ENCODE measurements around the gene COQ9.

Gene COQ9

DNA sequence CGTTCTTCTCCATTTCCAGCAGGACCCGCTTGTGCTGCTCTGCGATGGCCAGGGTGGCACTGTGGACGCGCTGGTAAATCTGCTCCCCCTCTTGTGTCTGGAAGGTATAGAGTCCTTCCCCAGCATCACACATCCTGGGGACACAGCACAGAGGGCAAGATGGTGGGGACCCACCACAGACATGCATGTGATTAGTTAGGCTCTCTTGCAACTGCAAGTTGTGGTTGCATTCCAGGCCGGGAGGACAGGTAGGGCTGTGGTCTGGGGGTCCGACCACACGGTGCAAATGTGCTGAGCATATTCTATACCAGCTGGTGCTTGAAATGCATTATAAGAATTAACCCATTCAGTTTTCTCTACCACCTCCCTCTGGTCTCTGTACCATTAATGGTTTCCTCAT lies 26.6 kb downstream of the COQ9 start:
- peaks cover 0 to 62% of the 10 kb centered on the region in 2 experiments; a peak in 1 of 3 replicates for H3K36me3 ChIP-seq (ENCODE audit: control insufficient read depth in 2 of 2, insufficient read depth in 1 of 2, low read length in 2 of 2)
- no peaks in the 10 kb centered on the region for H3K9me3 ChIP-seq (ENCODE audit: control insufficient read depth, insufficient read depth, low read depth, low read length)
- TF ChIP-seq ZNF24 (tag by site-specific recombination; IDR thresholded peaks at IDR 0.05) (no peak), ZNF768 (tag by site-specific recombination; IDR thresholded peaks at IDR 0.05) (no peak), WT1 (tag by site-specific recombination; IDR thresholded peaks at IDR 0.05) (no peak), KLF8 (tag by site-specific recombination; IDR thresholded peaks at IDR 0.05) (no peak), MZF1 (tag by site-specific recombination; IDR thresholded peaks at IDR 0.05; ENCODE audit: borderline replicate concordance) (no peak), ZNF626 (tag by site-specific recombination; IDR thresholded peaks at IDR 0.05) (no peak), ZNF146 (tag by site-specific recombination; IDR thresholded peaks at IDR 0.05) (no peak), ZNF292 (tag by site-specific recombination; IDR thresholded peaks at IDR 0.05; ENCODE audit: borderline replicate concordance, low read depth) (no peak), ZSCAN30 (tag by site-specific recombination; IDR thresholded peaks at IDR 0.05) (no peak), GLI2 (tag by site-specific recombination; IDR thresholded peaks at IDR 0.05; ENCODE audit: borderline replicate concordance, low read depth) (no peak), ZBTB17 (tag by site-specific recombination; IDR thresholded peaks at IDR 0.05) (no peak), ZNF175 (tag by site-specific recombination; IDR thresholded peaks at IDR 0.05) (no peak), ZFP3 (tag by site-specific recombination; IDR thresholded peaks at IDR 0.05; ENCODE audit: low read depth) (no peak), ZNF157 (tag by site-specific recombination; IDR thresholded peaks at IDR 0.05) (no peak), ZNF10 (tag by site-specific recombination; IDR thresholded peaks at IDR 0.05) (no peak)
- TF ChIP-seq, protein P1, sequence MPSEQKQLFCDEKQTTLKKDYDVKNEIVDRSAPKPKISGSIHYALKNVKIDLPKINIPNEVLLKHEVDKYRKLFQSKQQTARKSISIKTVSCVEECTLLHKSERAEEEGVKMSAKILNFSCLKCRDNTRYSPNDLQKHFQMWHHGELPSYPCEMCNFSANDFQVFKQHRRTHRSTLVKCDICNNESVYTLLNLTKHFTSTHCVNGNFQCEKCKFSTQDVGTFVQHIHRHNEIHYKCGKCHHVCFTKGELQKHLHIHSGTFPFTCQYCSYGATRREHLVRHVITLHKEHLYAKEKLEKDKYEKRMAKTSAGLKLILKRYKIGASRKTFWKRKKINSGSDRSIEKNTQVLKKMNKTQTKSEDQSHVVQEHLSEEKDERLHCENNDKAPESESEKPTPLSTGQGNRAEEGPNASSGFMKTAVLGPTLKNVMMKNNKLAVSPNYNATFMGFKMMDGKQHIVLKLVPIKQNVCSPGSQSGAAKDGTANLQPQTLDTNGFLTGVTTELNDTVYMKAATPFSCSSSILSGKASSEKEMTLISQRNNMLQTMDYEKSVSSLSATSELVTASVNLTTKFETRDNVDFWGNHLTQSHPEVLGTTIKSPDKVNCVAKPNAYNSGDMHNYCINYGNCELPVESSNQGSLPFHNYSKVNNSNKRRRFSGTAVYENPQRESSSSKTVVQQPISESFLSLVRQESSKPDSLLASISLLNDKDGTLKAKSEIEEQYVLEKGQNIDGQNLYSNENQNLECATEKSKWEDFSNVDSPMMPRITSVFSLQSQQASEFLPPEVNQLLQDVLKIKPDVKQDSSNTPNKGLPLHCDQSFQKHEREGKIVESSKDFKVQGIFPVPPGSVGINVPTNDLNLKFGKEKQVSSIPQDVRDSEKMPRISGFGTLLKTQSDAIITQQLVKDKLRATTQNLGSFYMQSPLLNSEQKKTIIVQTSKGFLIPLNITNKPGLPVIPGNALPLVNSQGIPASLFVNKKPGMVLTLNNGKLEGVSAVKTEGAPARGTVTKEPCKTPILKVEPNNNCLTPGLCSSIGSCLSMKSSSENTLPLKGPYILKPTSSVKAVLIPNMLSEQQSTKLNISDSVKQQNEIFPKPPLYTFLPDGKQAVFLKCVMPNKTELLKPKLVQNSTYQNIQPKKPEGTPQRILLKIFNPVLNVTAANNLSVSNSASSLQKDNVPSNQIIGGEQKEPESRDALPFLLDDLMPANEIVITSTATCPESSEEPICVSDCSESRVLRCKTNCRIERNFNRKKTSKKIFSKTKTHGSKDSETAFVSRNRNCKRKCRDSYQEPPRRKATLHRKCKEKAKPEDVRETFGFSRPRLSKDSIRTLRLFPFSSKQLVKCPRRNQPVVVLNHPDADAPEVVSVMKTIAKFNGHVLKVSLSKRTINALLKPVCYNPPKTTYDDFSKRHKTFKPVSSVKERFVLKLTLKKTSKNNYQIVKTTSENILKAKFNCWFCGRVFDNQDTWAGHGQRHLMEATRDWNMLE (tag by site-specific recombination; conservative IDR thresholded peaks at IDR 0.05; ENCODE audit: low read depth): no peak
- TF ChIP-seq, protein P2, sequence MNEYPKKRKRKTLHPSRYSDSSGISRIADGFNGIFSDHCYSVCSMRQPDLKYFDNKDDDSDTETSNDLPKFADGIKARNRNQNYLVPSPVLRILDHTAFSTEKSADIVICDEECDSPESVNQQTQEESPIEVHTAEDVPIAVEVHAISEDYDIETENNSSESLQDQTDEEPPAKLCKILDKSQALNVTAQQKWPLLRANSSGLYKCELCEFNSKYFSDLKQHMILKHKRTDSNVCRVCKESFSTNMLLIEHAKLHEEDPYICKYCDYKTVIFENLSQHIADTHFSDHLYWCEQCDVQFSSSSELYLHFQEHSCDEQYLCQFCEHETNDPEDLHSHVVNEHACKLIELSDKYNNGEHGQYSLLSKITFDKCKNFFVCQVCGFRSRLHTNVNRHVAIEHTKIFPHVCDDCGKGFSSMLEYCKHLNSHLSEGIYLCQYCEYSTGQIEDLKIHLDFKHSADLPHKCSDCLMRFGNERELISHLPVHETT (tag by site-specific recombination; IDR thresholded peaks at IDR 0.05): no peak
- no peak overlapping the region for H3K4me3 ChIP-seq (ENCODE audit: low read depth, low read length)
- ChIA-PET CTCF (interaction anchor here (0.6 to 4.2 kb wide), 3 partner anchors 12 to 1062 kb away, joined by 3 to 24 read pairs (median 20); partner anchors contain the start of gene POLR2C), POLR2A (interaction anchor here (1.7 to 2.5 kb wide), 2 partner anchors 12 to 27 kb away, joined by 5 to 16 read pairs; partner anchors contain the start of genes CIAPIN1, COQ9 and POLR2C)
- no peak overlapping the region for H3K27ac ChIP-seq (ENCODE audit: extremely low read depth, low read depth, low read length)
- H3K4me1 ChIP-seq (ENCODE audit: control insufficient read depth, insufficient read depth, low read length): no peaks in the 10 kb centered on the region

DNA sequence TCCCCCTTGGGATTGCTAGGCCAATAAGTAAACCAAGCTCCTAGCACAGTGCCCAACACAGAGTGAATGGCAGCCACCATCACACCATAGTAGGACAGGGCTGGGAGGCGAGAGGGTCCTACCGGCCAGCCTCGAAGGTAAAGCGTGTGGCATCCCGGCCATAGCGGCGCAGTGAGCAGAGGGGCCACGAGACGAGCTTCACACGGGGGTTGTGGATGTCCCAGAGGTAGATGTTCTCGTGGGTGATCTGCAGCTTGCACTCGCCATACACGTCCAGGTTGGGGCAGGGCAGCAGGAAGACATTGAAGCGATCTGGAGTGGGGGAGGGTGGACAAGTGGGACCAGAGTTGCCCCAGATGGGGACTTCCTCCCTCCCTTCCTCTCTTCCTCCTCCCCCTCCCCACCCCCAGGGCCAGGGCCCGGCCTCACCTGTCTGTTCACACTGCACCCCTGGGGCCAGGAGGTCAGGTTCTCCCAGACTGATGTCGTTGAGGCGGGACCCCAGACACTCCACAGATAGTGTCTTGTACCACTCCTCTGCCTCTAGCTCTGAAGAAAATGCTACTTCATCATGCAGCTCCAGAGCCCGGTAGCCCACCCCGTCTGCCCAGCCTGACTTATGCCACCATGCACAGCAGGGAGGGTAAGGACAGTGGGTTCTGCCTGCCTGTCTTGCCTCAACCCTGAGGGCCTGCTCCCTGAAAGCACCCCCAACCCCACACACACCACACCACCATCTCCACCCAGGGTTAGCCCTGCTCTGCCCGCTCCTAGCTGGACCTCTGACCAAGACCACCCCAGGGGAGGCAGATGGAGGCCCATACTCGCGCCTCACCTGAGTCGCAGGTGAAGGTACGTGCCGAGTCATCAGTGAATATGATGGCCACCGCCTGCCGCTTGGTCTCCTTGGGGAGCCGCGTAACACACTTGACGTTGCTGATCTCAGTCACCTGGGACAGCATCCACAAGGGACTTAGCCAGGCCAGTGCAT lies 27.7 kb downstream of the COQ9 start:
- Histone ChIP-seq H3K4me1 (ENCODE audit: control insufficient read depth, insufficient read depth, low read length) (no peaks in the 10 kb centered on the region), H3K36me3 (ENCODE audit: control insufficient read depth in 2 of 2, insufficient read depth in 1 of 2, low read length in 2 of 2) (peaks cover 0 to 51% of the 10 kb centered on the region in 2 experiments; a peak in 1 of 3 replicates), H3K27ac (ENCODE audit: extremely low read depth, low read depth, low read length) (no peak overlapping the region), H3K4me3 (ENCODE audit: low read depth, low read length) (no peak overlapping the region), H3K9me3 (ENCODE audit: control insufficient read depth, insufficient read depth, low read depth, low read length) (no peaks in the 10 kb centered on the region)
- TF ChIP-seq, protein P3, sequence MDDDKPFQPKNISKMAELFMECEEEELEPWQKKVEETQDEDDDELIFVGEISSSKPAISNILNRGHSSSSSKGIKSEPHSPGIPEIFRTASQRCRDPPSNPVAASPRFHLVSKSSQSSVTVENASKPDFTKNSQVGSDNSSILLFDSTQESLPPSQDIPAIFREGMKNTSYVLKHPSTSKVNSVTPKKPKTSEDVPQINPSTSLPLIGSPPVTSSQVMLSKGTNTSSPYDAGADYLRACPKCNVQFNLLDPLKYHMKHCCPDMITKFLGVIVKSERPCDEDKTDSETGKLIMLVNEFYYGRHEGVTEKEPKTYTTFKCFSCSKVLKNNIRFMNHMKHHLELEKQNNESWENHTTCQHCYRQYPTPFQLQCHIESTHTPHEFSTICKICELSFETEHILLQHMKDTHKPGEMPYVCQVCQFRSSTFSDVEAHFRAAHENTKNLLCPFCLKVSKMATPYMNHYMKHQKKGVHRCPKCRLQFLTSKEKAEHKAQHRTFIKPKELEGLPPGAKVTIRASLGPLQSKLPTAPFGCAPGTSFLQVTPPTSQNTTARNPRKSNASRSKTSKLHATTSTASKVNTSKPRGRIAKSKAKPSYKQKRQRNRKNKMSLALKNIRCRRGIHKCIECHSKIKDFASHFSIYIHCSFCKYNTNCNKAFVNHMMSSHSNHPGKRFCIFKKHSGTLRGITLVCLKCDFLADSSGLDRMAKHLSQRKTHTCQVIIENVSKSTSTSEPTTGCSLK (tag by site-specific recombination; IDR thresholded peaks at IDR 0.05): no peak
- TF ChIP-seq ZNF112 (tag by site-specific recombination; IDR thresholded peaks at IDR 0.05): no peak
- TF ChIP-seq ZNF501 (tag by site-specific recombination; IDR thresholded peaks at IDR 0.05): no peak
- POLR2A ChIA-PET: interaction anchor here (1.8 kb wide), 1 partner anchor 12 kb away, joined by 6 read pairs; the partner anchor contains the start of gene POLR2C
- CTCF ChIA-PET: interaction anchor here (0.6 to 4.2 kb wide), 4 partner anchors 13 to 739 kb away, joined by 3 to 24 read pairs (median 13); partner anchors contain the start of gene POLR2C
